GM18520 (cell line): Measurements from ENCODE around the gene DNAH5.

Experiments
- ATAC-seq: cut with Tn5 transposase; IDR thresholded peaks from one replicate; pipeline ENCODE4 v1.9.1; 2021; ENCODE audit not compliant: unreplicated experiment

Gene DNAH5

GRCh38 chr5:13939638-13940037 is 4.8 kb downstream of the DNAH5 start:
- ATAC-seq = no peak

- ATAC-seq = no peak
Observed at GRCh38 chr5:13934921-13935320, 9.6 kb downstream of the DNAH5 start.

- no peak for ATAC-seq
Observed at GRCh38 chr5:13934125-13934524, 10.4 kb downstream of the DNAH5 start.

GRCh38 chr5:13932561-13932960 is 11.9 kb downstream of the DNAH5 start:
- no peak for ATAC-seq

GRCh38 chr5:13932011-13932410 is 12.5 kb downstream of the DNAH5 start:
- ATAC-seq = no peak

GRCh38 chr5:13930541-13931171 is 13.8 kb downstream of the DNAH5 start:
- no peak for ATAC-seq

- no peak for ATAC-seq
Observed at GRCh38 chr5:13926731-13927130, 17.8 kb downstream of the DNAH5 start.

- ATAC-seq = no peak
Observed at GRCh38 chr5:13921578-13921977, 22.9 kb downstream of the DNAH5 start.

- no peak for ATAC-seq
Observed at GRCh38 chr5:13919786-13920185, 24.7 kb downstream of the DNAH5 start.

GRCh38 chr5:13919087-13919486 is 25.4 kb downstream of the DNAH5 start:
- no peak for ATAC-seq

- ATAC-seq = no peak
Observed at GRCh38 chr5:13917061-13917460, 27.4 kb downstream of the DNAH5 start.

- ATAC-seq = no peak
Observed at GRCh38 chr5:13913962-13914361, 30.5 kb downstream of the DNAH5 start.

- no peak for ATAC-seq
Observed at GRCh38 chr5:13910637-13911288, 33.7 kb downstream of the DNAH5 start.

GRCh38 chr5:13910201-13910600 is 34.3 kb downstream of the DNAH5 start:
- ATAC-seq = no peak

GRCh38 chr5:13909271-13909670 is 35.2 kb downstream of the DNAH5 start:
- no peak for ATAC-seq

GRCh38 chr5:13898569-13898968 is 45.9 kb downstream of the DNAH5 start:
- no peak for ATAC-seq

- ATAC-seq = no peak
Observed at GRCh38 chr5:13878357-13878756, 66.1 kb downstream of the DNAH5 start.

- no peak for ATAC-seq
Observed at GRCh38 chr5:13866792-13867191, 77.7 kb downstream of the DNAH5 start.

GRCh38 chr5:13865312-13865711 is 79.2 kb downstream of the DNAH5 start:
- ATAC-seq = no peak

- ATAC-seq = no peak
Observed at GRCh38 chr5:13860146-13860545, 84.3 kb downstream of the DNAH5 start.

GRCh38 chr5:13859270-13860065 is 85.0 kb downstream of the DNAH5 start:
- ATAC-seq = no peak

- no peak for ATAC-seq
Observed at GRCh38 chr5:13843175-13843846, 101.2 kb downstream of the DNAH5 start.
